Stimulated activated CD4-positive, alpha-beta T cell treated with anti-CD3 and anti-CD28 coated beads, Interleukin-15, amount 100 ng/mL, for 48 hours (primary cell): ENCODE results near the gene ZNG1F.
"Not testable (repeated sequence)": the region's sequence is repeated elsewhere in the genome, so short reads cannot be mapped to it uniquely, and the experiment has no call there.

Experiments
- DNase-seq, 2 donors: peaks; one replicate each; pipeline ENCODE4 v3.0.0-alpha.2; 2020; ENCODE audit warnings: low read depth in 2 of 2

The ZNG1F gene

GRCh38 chr9:41086685-41087084, 102.4 kb downstream of the ZNG1F start:
- not testable (repeated sequence) for DNase-seq

GRCh38 chr9:41086215-41086614, 102.9 kb downstream of the ZNG1F start:
- DNase-seq, result not testable (repeated sequence)

- DNase-seq, result not testable (repeated sequence)
These were observed 106.8 kb downstream of the ZNG1F start for GRCh38 chr9:41082358-41082757.
